Cardiac fibroblast (primary cell): ENCODE results near the gene INPP4A.

Experiments
- DNase-seq, 2 donors: peaks; one replicate each; pipeline versions ENCODE4 v3.0.0 to v3.0.0-alpha.2; 2010; ENCODE audit warnings: low read depth in 2 of 2
- H3K4me3 ChIP-seq, 2 donors: replicated peaks in 1 of 2; 1 replicate in 1 of 2; 2 replicates in 1 of 2; pipeline ENCODE4 v1.5.1; 2011; ENCODE audit warnings: low read depth in 2 of 2, low read length in 2 of 2, mild to moderate bottlenecking in 2 of 2, moderate library complexity in 1 of 2
- TF ChIP-seq, protein P1 (sequence below): IDR thresholded peaks from one replicate; pipeline ENCODE4 v1.5.1; 2011; ENCODE audit warnings: low read depth, mild to moderate bottlenecking, low read length, inconsistent platforms

The INPP4A gene

DNA sequence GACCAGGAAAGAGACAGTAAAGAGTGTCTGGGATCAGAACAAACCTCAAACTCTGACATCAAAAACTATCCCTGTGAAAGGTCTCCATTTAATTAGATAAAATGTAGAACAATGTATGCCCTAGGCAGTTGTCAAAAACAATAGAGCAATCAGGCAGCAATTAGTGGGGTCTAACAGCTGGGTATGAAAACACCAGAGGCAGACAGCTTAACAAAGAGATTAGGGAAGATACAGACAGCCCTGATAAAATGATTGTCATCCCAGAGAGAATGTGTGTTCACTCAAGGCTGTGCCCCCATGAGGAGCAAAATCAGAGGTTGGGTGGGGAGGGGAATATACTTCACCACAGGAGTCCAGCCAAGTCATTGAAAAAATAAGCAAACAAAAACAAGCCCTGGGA is 50.0 kb downstream of the INPP4A start:
- TF ChIP-seq, protein P1, sequence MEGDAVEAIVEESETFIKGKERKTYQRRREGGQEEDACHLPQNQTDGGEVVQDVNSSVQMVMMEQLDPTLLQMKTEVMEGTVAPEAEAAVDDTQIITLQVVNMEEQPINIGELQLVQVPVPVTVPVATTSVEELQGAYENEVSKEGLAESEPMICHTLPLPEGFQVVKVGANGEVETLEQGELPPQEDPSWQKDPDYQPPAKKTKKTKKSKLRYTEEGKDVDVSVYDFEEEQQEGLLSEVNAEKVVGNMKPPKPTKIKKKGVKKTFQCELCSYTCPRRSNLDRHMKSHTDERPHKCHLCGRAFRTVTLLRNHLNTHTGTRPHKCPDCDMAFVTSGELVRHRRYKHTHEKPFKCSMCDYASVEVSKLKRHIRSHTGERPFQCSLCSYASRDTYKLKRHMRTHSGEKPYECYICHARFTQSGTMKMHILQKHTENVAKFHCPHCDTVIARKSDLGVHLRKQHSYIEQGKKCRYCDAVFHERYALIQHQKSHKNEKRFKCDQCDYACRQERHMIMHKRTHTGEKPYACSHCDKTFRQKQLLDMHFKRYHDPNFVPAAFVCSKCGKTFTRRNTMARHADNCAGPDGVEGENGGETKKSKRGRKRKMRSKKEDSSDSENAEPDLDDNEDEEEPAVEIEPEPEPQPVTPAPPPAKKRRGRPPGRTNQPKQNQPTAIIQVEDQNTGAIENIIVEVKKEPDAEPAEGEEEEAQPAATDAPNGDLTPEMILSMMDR, result no peak
- no peak for DNase-seq
- no peak overlapping the region for H3K4me3 ChIP-seq

DNA sequence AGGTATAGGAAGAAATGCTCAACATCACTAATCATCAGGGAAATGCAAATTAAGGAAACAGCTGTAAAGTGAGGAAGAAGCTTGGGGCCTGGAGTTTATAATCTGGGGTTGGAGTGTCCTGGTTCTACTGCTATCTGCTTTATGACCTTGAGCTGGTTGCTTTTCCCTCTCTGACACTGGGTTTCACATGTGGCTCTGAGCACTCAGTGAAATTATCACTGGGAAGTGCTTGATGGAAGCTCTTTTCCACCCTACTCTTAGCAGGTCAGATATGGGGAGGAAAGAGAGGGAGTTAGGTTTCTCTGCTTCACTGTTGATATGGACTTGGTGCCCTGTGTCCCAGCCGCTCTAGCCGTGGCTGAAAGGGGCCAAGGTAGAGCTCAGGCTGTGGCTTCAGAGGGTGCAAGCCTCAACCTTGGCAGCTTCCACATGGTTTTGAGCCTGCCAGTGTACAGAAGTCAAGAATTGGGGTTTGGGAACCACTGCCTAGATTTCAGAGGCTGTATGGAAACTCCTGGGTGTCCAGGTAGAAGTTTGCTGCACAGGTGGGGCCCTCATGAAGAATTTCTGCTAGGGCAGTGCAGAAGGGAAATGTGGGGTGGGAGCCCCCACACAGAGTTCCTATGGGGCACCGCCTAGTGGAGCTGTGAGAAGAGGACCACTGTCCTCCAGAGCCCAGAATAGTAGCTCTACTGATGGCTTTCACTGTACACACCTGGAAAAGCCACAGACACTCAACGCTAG is 52.3 kb downstream of the INPP4A start:
- TF ChIP-seq, protein P1, result no peak
- no peak overlapping the region for H3K4me3 ChIP-seq

GRCh38 chr2:98498703-98499440 is 54.2 kb downstream of the INPP4A start:
- TF ChIP-seq, protein P1, result no peak
- DNase-seq, result peak; percentile 16 to 37
- H3K4me3 ChIP-seq, result no peak overlapping the region

More for the DNA sequence above, 52.3 kb downstream of the INPP4A start:
- DNase-seq, result no peak

DNA sequence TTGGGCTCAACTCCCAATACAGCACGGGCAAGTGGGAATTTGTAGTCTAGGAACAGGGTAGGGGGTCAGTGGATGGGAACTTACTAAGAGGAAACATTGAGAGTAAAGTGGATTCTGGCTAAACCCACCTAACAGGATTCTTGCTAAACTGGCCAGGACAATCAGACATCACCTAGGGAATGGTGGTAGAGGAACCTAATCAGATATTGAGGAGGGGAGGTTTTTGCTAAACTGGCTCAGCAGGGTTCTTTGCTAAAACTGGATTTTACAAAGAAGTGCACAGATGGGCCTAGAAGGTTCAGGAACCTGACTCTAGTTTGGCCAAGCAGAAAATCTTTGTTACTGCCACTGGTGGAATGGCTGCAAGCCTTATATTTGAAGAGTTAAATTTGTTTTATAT is 55.9 kb downstream of the INPP4A start:
- DNase-seq, result no peak
- no peak overlapping the region for H3K4me3 ChIP-seq
- TF ChIP-seq, protein P1, result no peak

- H3K4me3 ChIP-seq, result no peak overlapping the region
- TF ChIP-seq, protein P1, result no peak
- no peak for DNase-seq
Observed at GRCh38 chr2:98501223-98501622, 56.6 kb downstream of the INPP4A start.

- H3K4me3 ChIP-seq, result no peak overlapping the region
- TF ChIP-seq, protein P1, result no peak
- DNase-seq, result no peak
Observed at GRCh38 chr2:98501876-98502275, 57.2 kb downstream of the INPP4A start.
